ENCODE data around the gene IFNG.

Gene IFNG

DNA sequence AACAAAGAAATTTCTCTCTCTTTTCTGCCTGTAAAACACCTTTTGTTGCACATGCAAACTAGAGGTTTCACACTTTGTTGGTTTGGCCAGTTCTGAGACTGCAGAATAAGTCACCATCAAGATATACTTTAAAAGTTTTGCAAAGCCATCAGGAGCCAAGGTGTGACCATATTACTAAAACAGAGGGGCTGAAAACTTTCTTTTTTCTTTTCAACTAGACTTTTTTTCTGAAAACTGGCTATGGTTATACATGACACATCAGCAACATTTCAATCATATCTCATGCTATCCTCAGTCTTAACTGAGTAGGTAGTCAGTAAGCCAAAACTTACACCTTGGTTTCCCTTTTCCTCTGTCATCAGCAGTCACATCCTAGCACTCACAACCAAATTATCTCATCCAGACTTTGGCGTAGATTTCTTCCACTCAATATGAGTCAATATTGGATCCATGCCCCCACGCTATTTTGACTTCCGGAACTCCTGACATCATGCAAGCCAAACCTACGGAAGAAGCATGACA is 4.1 kb upstream of the IFNG start:
- no peaks in the 10 kb centered on the region for H3K36me3 ChIP-seq (ENCODE audit: insufficient read depth, low read length)
- H3K9ac ChIP-seq (ENCODE audit: low read depth, low read length) = no peak overlapping the region
- 95% methylated on average over 4 of the region's 4 CpGs for whole genome bisulfite sequencing
- H3K27ac ChIP-seq (ENCODE audit: low read depth, low read length) = no peak overlapping the region
- H3K4me3 ChIP-seq (ENCODE audit: low read length) = no peak overlapping the region
- H3K27me3 ChIP-seq (ENCODE audit: insufficient read depth, low read length) = no peaks in the 10 kb centered on the region
- no peaks in the 10 kb centered on the region for H3K9me3 ChIP-seq (ENCODE audit: insufficient read depth, low read depth, low read length)
- H3K4me1 ChIP-seq (ENCODE audit: insufficient read depth, low read length) = no peaks in the 10 kb centered on the region

DNA sequence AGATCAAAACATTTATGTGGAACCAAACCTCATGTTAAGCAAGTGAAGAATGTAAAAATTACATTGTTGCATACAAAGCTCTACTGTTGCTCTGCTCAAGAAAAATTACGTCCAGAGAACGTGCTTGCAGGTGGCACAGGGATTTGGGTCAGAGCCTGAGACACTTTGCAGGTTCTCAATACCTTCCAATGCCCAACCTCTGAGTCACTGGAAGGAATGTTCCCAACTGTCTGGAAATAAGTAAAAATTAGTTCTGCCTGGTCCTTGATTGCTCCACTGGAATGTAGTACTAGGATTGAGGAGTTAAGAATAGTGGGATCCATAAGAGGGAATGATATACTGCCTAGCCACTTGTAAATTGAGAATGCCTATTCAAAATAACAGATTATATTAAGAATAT is 2.8 kb upstream of the IFNG start:
- no peaks in the 10 kb centered on the region for H3K27me3 ChIP-seq (ENCODE audit: insufficient read depth, low read length)
- no peaks in the 10 kb centered on the region for H3K9me3 ChIP-seq (ENCODE audit: insufficient read depth, low read depth, low read length)
- H3K27ac ChIP-seq (ENCODE audit: low read depth, low read length) = no peak overlapping the region
- no peaks in the 10 kb centered on the region for H3K36me3 ChIP-seq (ENCODE audit: insufficient read depth, low read length)
- no peak overlapping the region for H3K9ac ChIP-seq (ENCODE audit: low read depth, low read length)
- WGBS = 95% methylated on average over 2 of the region's 2 CpGs
- H3K4me1 ChIP-seq (ENCODE audit: insufficient read depth, low read length) = no peaks in the 10 kb centered on the region
- H3K4me3 ChIP-seq (ENCODE audit: low read length) = no peak overlapping the region

DNA sequence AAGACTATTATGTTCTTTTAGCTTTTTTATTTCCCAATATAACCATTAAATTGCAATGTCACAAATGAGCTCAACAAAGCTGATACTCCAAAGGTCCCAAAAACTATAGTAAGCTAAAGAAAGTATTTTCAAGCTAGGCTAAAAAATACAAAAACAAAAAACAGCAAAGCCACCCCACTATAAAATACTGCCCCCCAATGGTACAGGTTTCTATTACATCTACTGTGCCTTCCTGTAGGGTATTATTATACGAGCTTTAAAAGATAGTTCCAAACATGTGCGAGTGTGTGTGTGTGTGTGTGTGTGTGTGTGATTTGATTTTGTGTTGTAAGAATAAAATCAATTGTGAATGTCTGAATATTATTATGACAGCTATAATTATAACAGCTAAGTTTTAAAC is 1.1 kb downstream of the IFNG start:
- 86% methylated on average over 2 of the region's 2 CpGs for WGBS
- Histone ChIP-seq H3K9me3 (ENCODE audit: insufficient read depth, low read depth, low read length) (no peaks in the 10 kb centered on the region), H3K4me1 (ENCODE audit: insufficient read depth, low read length) (no peaks in the 10 kb centered on the region), H3K27me3 (ENCODE audit: insufficient read depth, low read length) (no peaks in the 10 kb centered on the region), H3K4me3 (ENCODE audit: low read length) (no peak overlapping the region), H3K27ac (ENCODE audit: low read depth, low read length) (no peak overlapping the region), H3K9ac (ENCODE audit: low read depth, low read length) (no peak overlapping the region), H3K36me3 (ENCODE audit: insufficient read depth, low read length) (no peaks in the 10 kb centered on the region)

DNA sequence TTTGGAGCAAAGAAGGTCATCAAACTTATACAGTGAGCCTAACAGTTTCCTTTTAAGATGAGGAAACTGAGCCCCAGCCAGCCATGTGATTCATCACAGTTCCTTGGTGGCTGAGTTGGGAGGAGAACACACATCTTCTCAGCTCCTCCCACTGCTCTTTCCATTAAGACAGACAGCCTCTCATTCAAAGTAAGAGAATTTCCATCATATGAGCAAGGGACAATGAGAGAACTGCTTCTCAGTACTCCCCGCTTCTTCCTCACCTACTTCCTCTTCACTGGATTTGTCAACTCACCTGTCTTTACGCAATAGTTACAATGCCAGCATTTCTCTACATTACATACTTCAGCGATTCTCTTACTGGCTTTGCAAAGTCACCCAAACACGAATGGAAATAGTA is 2.2 kb downstream of the IFNG start:
- Histone ChIP-seq H3K9ac (ENCODE audit: low read depth, low read length) (no peak overlapping the region), H3K36me3 (ENCODE audit: insufficient read depth, low read length) (no peaks in the 10 kb centered on the region), H3K4me3 (ENCODE audit: low read length) (no peak overlapping the region), H3K27ac (ENCODE audit: low read depth, low read length) (no peak overlapping the region), H3K27me3 (ENCODE audit: insufficient read depth, low read length) (no peaks in the 10 kb centered on the region), H3K4me1 (ENCODE audit: insufficient read depth, low read length) (no peaks in the 10 kb centered on the region), H3K9me3 (ENCODE audit: insufficient read depth, low read depth, low read length) (no peaks in the 10 kb centered on the region)
- 67% methylated on average over 4 of the region's 4 CpGs for WGBS

DNA sequence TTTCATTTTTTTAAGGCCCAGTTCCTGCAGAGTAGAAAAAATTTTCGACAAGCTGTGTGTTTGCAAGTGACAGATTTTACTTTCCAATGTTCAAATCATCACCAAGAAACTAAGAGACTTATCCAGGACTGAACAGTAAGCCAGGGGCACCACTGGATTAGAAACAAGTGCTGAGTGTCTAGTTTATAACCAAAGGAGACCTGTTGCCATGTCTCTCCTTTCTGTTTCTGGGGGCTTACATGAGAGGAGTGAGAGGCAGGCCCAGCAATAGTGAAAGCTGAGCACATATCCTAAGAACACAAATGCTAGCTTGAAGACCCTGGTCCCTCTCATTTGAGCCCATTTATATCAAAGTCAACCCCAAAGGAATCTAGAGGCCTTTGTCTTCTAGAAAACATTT is 2.9 kb downstream of the IFNG start:
- WGBS = 91% methylated on average over 1 of the region's 1 CpG
- Histone ChIP-seq H3K9me3 (ENCODE audit: insufficient read depth, low read depth, low read length) (no peaks in the 10 kb centered on the region), H3K4me1 (ENCODE audit: insufficient read depth, low read length) (no peaks in the 10 kb centered on the region), H3K4me3 (ENCODE audit: low read length) (no peak overlapping the region), H3K27ac (ENCODE audit: low read depth, low read length) (no peak overlapping the region), H3K27me3 (ENCODE audit: insufficient read depth, low read length) (no peaks in the 10 kb centered on the region), H3K36me3 (ENCODE audit: insufficient read depth, low read length) (no peaks in the 10 kb centered on the region), H3K9ac (ENCODE audit: low read depth, low read length) (no peak overlapping the region)

DNA sequence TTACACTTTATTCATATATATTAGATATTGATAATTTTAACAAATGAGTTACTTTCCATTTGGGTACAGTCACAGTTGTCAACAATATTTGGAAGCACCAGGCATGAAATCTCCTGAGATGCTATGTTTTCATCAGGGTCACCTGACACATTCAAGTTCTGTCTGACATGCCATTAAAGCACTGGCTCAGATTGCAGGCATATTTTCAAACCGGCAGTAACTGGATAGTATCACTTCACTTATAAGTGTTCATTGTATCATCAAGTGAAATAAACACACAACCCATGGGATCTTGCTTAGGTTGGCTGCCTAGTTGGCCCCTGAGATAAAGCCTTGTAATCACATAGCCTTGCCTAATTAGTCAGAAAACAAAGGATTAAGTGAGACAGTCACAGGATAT is 4.8 kb downstream of the IFNG start:
- no peaks in the 10 kb centered on the region for H3K9me3 ChIP-seq (ENCODE audit: insufficient read depth, low read depth, low read length)
- WGBS = 95% methylated on average over 1 of the region's 1 CpG
- H3K36me3 ChIP-seq (ENCODE audit: insufficient read depth, low read length) = no peaks in the 10 kb centered on the region
- H3K4me1 ChIP-seq (ENCODE audit: insufficient read depth, low read length) = no peaks in the 10 kb centered on the region
- H3K27ac ChIP-seq (ENCODE audit: low read depth, low read length) = no peak overlapping the region
- H3K27me3 ChIP-seq (ENCODE audit: insufficient read depth, low read length) = no peaks in the 10 kb centered on the region
- no peak overlapping the region for H3K4me3 ChIP-seq (ENCODE audit: low read length)
- no peak overlapping the region for H3K9ac ChIP-seq (ENCODE audit: low read depth, low read length)

DNA sequence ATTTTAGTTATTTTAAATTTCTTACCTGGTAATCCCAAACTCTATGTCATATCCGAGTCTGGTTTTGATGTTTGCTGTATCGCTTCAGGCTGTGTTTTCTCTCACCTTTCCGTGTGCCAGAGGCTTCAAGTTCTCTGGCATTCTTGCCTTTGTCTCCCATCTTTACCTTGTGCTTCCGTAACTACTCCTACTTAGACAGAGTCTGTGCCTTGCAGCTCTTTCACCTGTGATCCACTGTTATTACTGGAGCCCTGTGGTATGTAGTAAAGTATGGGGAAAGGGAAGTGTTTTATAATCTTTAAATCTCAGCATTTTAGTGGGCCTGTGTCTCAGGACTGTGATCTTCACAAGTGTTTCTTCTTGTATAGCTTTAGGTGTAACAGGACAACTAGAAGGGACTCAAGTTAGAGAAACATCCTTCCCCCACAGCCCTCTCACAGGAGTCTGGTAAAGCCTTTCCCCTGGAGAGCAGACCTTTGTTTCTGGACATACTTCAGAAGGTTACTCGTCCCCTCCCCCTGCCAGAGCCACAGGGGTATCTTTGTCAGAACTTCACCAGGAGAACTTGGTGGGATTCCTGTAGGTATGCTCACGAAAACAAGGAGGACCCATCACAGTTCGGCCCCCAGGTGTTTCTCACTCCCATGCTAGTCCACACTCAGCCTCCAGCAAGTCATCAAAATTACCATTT is 11.1 kb downstream of the IFNG start:
- Histone ChIP-seq H3K4me1 (ENCODE audit: insufficient read depth, low read length) (peaks cover 19% of the 10 kb centered on the region), H3K36me3 (ENCODE audit: insufficient read depth, low read length) (no peaks in the 10 kb centered on the region), H3K4me3 (ENCODE audit: low read length) (no peak overlapping the region), H3K9me3 (ENCODE audit: insufficient read depth, low read depth, low read length) (no peaks in the 10 kb centered on the region), H3K27ac (ENCODE audit: low read depth, low read length) (no peak overlapping the region), H3K27me3 (ENCODE audit: insufficient read depth, low read length) (no peaks in the 10 kb centered on the region), H3K9ac (ENCODE audit: low read depth, low read length) (no peak overlapping the region)
- WGBS = 82% methylated on average over 7 of the region's 7 CpGs

DNA sequence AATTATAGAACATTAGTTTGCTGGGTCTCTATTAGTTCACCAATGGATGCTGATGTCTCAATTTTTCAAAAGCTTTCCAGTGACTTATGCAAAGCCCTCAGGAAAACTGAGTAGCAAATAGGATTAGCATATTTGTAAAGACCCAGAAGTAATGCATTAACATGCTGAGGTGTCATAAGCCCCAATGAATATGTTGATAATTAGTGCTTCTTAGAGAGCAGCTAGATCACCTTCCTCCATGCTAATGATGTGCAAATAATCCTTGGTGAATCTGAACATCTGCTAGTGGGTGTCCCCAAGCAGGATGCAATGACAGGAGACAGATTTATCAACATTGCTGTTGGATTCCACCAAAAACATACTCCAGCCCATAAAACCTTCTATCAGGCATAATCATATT is 19.0 kb downstream of the IFNG start:
- Histone ChIP-seq H3K36me3 (ENCODE audit: insufficient read depth, low read length) (no peaks in the 10 kb centered on the region), H3K4me3 (ENCODE audit: low read length) (no peak overlapping the region), H3K4me1 (ENCODE audit: insufficient read depth, low read length) (no peaks in the 10 kb centered on the region; the same call in 1 of the 2 replicates), H3K9ac (ENCODE audit: low read depth, low read length) (no peak overlapping the region), H3K27ac (ENCODE audit: low read depth, low read length) (no peak overlapping the region), H3K27me3 (ENCODE audit: insufficient read depth, low read length) (no peaks in the 10 kb centered on the region), H3K9me3 (ENCODE audit: insufficient read depth, low read depth, low read length) (no peaks in the 10 kb centered on the region)

DNA sequence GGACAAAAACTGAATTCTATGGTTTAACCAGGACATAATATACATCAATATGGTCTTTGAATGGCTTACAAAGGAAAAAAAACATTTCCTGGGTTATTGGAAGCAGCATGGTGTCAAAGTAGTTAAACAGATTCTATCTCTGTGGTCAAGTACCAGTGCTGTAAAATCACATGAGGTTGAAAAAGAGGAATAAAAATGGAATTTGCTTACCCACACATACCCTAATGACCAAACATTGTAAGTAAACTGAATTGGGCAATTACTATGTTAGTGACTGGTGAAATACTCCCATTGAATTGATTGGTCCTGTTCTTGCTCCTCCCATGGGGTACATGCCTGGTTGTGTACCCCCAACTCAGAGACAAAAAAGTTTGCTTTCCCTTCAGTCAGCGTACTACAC is 19.6 kb downstream of the IFNG start:
- Histone ChIP-seq H3K27ac (ENCODE audit: low read depth, low read length) (no peak overlapping the region), H3K4me1 (ENCODE audit: insufficient read depth, low read length) (no peaks in the 10 kb centered on the region; the same call in 1 of the 2 replicates), H3K36me3 (ENCODE audit: insufficient read depth, low read length) (no peaks in the 10 kb centered on the region), H3K4me3 (ENCODE audit: low read length) (no peak overlapping the region), H3K9ac (ENCODE audit: low read depth, low read length) (no peak overlapping the region), H3K9me3 (ENCODE audit: insufficient read depth, low read depth, low read length) (no peaks in the 10 kb centered on the region), H3K27me3 (ENCODE audit: insufficient read depth, low read length) (no peaks in the 10 kb centered on the region)
- WGBS = 91% methylated on average over 1 of the region's 1 CpG

DNA sequence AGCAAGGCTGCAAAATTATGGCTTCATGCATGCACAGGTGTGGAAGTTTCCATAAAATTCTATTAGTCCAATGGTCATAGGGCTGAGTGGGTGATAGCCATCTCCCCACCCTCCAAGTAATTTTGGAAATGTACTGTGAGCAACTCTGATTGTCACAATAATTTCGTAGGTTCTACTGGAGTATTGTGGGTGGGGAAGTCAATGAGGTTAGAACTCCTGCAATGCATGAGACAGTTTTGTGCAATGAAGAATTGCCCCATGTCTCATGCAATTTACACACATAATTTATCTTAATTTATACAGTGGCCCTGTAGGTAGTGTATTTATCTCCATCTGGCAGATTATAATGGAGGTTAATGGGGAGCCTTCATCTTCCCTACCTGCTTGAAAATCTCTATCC is 20.5 kb downstream of the IFNG start:
- Histone ChIP-seq H3K4me3 (ENCODE audit: low read length) (no peak overlapping the region), H3K27me3 (ENCODE audit: insufficient read depth, low read length) (no peaks in the 10 kb centered on the region), H3K4me1 (ENCODE audit: insufficient read depth, low read length) (no peaks in the 10 kb centered on the region; the same call in 1 of the 2 replicates), H3K9ac (ENCODE audit: low read depth, low read length) (no peak overlapping the region), H3K36me3 (ENCODE audit: insufficient read depth, low read length) (no peaks in the 10 kb centered on the region), H3K27ac (ENCODE audit: low read depth, low read length) (no peak overlapping the region), H3K9me3 (ENCODE audit: insufficient read depth, low read depth, low read length) (no peaks in the 10 kb centered on the region)
- 100% methylated on average over 1 of the region's 1 CpG for WGBS

DNA sequence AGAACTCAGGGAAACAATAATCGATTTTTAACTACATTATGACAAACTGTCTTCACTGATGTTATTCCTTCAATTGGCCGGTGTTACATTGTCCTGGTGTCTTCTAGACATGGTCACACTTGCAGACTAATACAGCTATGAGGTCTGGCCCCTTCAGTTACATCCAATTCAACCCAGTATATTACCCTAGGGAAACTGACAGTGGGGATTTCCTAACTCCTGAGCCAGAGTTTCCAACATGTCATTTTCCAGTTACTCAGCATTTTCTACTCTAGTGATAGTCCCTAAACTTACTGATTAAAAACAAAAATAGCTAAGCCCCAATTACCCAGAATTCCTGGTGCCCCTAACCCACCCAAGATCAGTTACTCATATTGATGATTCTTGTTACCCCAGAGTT is 21.1 kb downstream of the IFNG start:
- H3K27ac ChIP-seq (ENCODE audit: low read depth, low read length) = no peak overlapping the region
- H3K36me3 ChIP-seq (ENCODE audit: insufficient read depth, low read length) = no peaks in the 10 kb centered on the region
- no peaks in the 10 kb centered on the region; the same call in 1 of the 2 replicates for H3K4me1 ChIP-seq (ENCODE audit: insufficient read depth, low read length)
- H3K9me3 ChIP-seq (ENCODE audit: insufficient read depth, low read depth, low read length) = no peaks in the 10 kb centered on the region
- H3K27me3 ChIP-seq (ENCODE audit: insufficient read depth, low read length) = no peaks in the 10 kb centered on the region
- H3K9ac ChIP-seq (ENCODE audit: low read depth, low read length) = no peak overlapping the region
- H3K4me3 ChIP-seq (ENCODE audit: low read length) = no peak overlapping the region
- WGBS = 91% methylated on average over 2 of the region's 2 CpGs

DNA sequence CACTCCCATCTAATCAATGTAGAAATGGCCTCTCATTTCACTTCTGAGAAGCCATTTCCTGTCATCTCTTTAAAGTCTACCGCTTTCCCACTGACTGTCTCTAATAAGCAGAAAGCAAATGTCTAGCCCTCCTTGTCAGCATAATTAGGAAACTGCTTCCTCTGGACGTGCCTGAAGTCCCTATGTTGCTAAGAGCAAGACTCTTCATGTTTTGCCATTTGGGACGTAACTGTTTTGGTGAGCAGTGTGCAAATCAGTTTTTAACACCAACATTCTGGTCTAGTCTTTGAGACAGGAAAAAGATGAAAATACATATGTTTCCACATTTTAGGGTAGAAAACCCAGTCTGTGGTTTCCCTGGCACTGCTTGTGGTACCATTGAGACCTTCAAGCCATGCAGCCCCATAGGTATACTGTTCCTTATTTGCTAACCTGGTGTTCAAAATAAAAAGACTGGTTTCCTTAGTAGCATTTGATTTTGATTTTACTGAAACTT is 22.2 kb downstream of the IFNG start:
- no peak overlapping the region for H3K27ac ChIP-seq (ENCODE audit: low read depth, low read length)
- no peak overlapping the region for H3K9ac ChIP-seq (ENCODE audit: low read depth, low read length)
- H3K4me3 ChIP-seq (ENCODE audit: low read length) = no peak overlapping the region
- 90% methylated on average over 3 of the region's 3 CpGs for WGBS
- H3K36me3 ChIP-seq (ENCODE audit: insufficient read depth, low read length) = no peaks in the 10 kb centered on the region
- H3K9me3 ChIP-seq (ENCODE audit: insufficient read depth, low read depth, low read length) = no peaks in the 10 kb centered on the region
- H3K27me3 ChIP-seq (ENCODE audit: insufficient read depth, low read length) = no peaks in the 10 kb centered on the region
- no peaks in the 10 kb centered on the region; the same call in 1 of the 2 replicates for H3K4me1 ChIP-seq (ENCODE audit: insufficient read depth, low read length)
